ENCODE data around the gene WASF2. TPM values are rescaled to one million over a fixed set of nuclear protein-coding genes. Genes with fewer than 3 reads are reported as not detected.

WASF2 gene
- total and polyA plus RNA-seq, 2 of the 4 experiments (the other 2 are of a cell fraction): 7.9 to 45.4 TPM

DNA sequence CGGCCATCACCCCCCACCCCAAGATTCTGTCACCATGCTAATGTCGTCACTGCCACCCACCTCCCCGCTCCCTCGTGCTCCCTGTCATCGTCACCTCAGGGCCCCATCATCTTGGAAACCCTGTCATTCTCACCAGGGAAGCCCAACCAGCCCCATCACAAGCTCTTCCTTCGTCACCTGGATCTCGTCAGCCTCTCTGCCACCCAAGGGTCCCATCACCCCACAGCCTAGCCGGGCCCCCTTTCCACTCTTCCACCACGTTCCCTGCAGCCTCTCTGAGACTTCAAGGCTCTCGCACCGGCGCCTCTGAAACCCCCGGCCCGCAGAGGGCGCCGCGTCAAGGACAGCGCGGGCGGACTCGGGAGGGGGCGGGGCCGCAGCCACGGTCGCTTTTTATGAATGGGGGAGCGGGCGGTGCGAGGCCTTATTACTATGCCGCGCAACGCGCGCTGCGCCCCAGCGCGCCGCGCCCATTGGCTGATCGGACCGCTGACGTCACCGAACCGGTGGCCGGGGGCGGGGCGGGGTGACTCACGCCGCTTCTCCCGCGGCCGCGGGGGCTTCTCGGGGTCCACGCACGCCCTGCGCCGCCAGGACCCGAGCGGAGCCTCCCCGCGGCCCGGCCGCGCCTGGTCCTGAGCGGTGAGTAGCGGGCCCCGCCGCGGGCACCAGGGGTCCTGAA is 97.7 kb downstream of the WASF2 start, which contains the start of gene GPR3 (continued):
- TF ChIP-seq, protein P1, sequence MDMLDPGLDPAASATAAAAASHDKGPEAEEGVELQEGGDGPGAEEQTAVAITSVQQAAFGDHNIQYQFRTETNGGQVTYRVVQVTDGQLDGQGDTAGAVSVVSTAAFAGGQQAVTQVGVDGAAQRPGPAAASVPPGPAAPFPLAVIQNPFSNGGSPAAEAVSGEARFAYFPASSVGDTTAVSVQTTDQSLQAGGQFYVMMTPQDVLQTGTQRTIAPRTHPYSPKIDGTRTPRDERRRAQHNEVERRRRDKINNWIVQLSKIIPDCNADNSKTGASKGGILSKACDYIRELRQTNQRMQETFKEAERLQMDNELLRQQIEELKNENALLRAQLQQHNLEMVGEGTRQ (IDR thresholded peaks at IDR 0.05; ENCODE audit: low read depth, low read length): no peak
